ENCODE results near the gene SANBR. TPM values are rescaled to one million over a fixed set of nuclear protein-coding genes. Genes with fewer than 3 reads are reported as not detected.
"Not testable (repeated sequence)": the region's sequence is repeated elsewhere in the genome, so short reads cannot be mapped to it uniquely, and the experiment has no call there.

Gene SANBR
- total and polyA plus RNA-seq, 2 donors (not counting 3 experiments of a cell fraction or from before 2014, with no cell fraction given) = 5.7 to 22.9 TPM

GRCh38 chr2:61029533-61029932 is 36.1 kb upstream of the SANBR start:
- H3K9me1 ChIP-seq (replicated peaks; ENCODE audit: control insufficient read depth, extremely low read depth, insufficient read depth, low read length) = no peaks in the 10 kb centered on the region
- H3K9ac ChIP-seq (replicated peaks; ENCODE audit: extremely low read depth, insufficient read depth, low read length) = no peak overlapping the region
- H3K27me3 ChIP-seq (ENCODE audit: control insufficient read depth in 2 of 2, insufficient read depth in 2 of 2, low read length in 2 of 2) = no peaks in the 10 kb centered on the region
- no peaks in the 10 kb centered on the region for H3K4me1 ChIP-seq (ENCODE audit: control insufficient read depth, extremely low read depth, insufficient read depth, low read length)
- H2AFZ ChIP-seq (ENCODE audit: low read depth, low read length) = no peak overlapping the region
- H4K20me1 ChIP-seq (replicated peaks; ENCODE audit: control insufficient read depth, extremely low read depth, insufficient read depth, low read length) = no peaks in the 10 kb centered on the region
- H3K27ac ChIP-seq (ENCODE audit: insufficient read depth, low read depth, low read length) = no peak overlapping the region
- peaks cover 5 to 12% of the 10 kb centered on the region in 2 experiments for H3K36me3 ChIP-seq (ENCODE audit: control insufficient read depth in 2 of 2, extremely low read depth in 1 of 2, insufficient read depth in 2 of 2, low read length in 2 of 2)
- TF ChIP-seq FOS (IDR thresholded peaks at IDR 0.05; ENCODE audit: borderline replicate concordance, insufficient read depth, low read length) = no peak
- TF ChIP-seq CTCF (IDR thresholded peaks at IDR 0.05; ENCODE audit: extremely low read depth in 1 of 2, insufficient read depth in 1 of 2, low read depth in 1 of 2, low read length in 2 of 2) = no peak
- TF ChIP-seq POLR2AphosphoS5 (IDR thresholded peaks at IDR 0.05; ENCODE audit: insufficient read depth, low read depth, low read length) = no peak
- no peak for TF ChIP-seq POLR2A (IDR thresholded peaks at IDR 0.05; ENCODE audit: low read depth, low read length)
- no peak for TF ChIP-seq EZH2 (IDR thresholded peaks at IDR 0.05; ENCODE audit: borderline replicate concordance, low read depth, low read length, severe bottlenecking)
- no peak for TF ChIP-seq JUN (IDR thresholded peaks at IDR 0.05; ENCODE audit: borderline replicate concordance, insufficient read depth, insufficient read length, low read depth)
- no peak for TF ChIP-seq MAX (IDR thresholded peaks at IDR 0.05; ENCODE audit: insufficient read depth, insufficient read length)
- no peak for TF ChIP-seq GATA2 (IDR thresholded peaks at IDR 0.05; ENCODE audit: insufficient read depth, insufficient read length, low read depth, low read length)
- TF ChIP-seq MYC (IDR thresholded peaks at IDR 0.05; ENCODE audit: low read depth, low read length) = no peak
- no TSS peak for BruUV-seq (replicated peaks)
- ChIA-PET POLR2A (no interaction called here), CTCF (no interaction called here)
- peaks cover 8% of the 10 kb centered on the region for H3K79me2 ChIP-seq (ENCODE audit: control insufficient read depth, insufficient read depth, low read length)
- FAIRE-seq (no peak), DNase-seq (ENCODE audit: low read depth, low spot score) (no peak)
- intact Hi-C loops (cut with micrococcal nuclease) = no loop called here
- H3K9me3 ChIP-seq (replicated peaks; ENCODE audit: control insufficient read depth, insufficient read depth, low read length) = no peaks in the 10 kb centered on the region
- dilution Hi-C loops (cut with MboI; ENCODE audit: extremely low pct_ligation_motif_present, low sequenced_read_pairs) = no loop called here
- H3K4me3 ChIP-seq (replicated peaks in 1 of 3; ENCODE audit: insufficient read depth in 1 of 3, low read depth in 1 of 3, low read length in 3 of 3) = no peak overlapping the region
- no peak overlapping the region for H3K4me2 ChIP-seq (ENCODE audit: insufficient read depth, low read length)

GRCh38 chr2:61034592-61034991 is 31.1 kb upstream of the SANBR start:
- intact Hi-C loops (cut with micrococcal nuclease); H3K4me2 ChIP-seq (ENCODE audit: insufficient read depth, low read length); H3K4me1 ChIP-seq (ENCODE audit: control insufficient read depth, extremely low read depth, insufficient read depth, low read length); H2AFZ ChIP-seq (ENCODE audit: low read depth, low read length); BruUV-seq (replicated peaks); DNase-seq (ENCODE audit: low read depth, low spot score); H3K27ac ChIP-seq (ENCODE audit: insufficient read depth, low read depth, low read length); H3K4me3 ChIP-seq (replicated peaks in 1 of 3; ENCODE audit: insufficient read depth in 1 of 3, low read depth in 1 of 3, low read length in 3 of 3); H3K79me2 ChIP-seq (ENCODE audit: control insufficient read depth, insufficient read depth, low read length); dilution Hi-C loops (cut with MboI; ENCODE audit: extremely low pct_ligation_motif_present, low sequenced_read_pairs); H4K20me1 ChIP-seq (replicated peaks; ENCODE audit: control insufficient read depth, extremely low read depth, insufficient read depth, low read length); CTCF ChIA-PET; FAIRE-seq; H3K9ac ChIP-seq (replicated peaks; ENCODE audit: extremely low read depth, insufficient read depth, low read length); POLR2A ChIA-PET; H3K9me3 ChIP-seq (replicated peaks; ENCODE audit: control insufficient read depth, insufficient read depth, low read length); H3K9me1 ChIP-seq (replicated peaks; ENCODE audit: control insufficient read depth, extremely low read depth, insufficient read depth, low read length); H3K27me3 ChIP-seq (ENCODE audit: control insufficient read depth in 2 of 2, insufficient read depth in 2 of 2, low read length in 2 of 2): not testable (repeated sequence)
- H3K36me3 ChIP-seq (ENCODE audit: control insufficient read depth in 2 of 2, extremely low read depth in 1 of 2, insufficient read depth in 2 of 2, low read length in 2 of 2) = peaks cover 8 to 10% of the 10 kb centered on the region in 2 experiments

GRCh38 chr2:61036643-61037042 is 29.0 kb upstream of the SANBR start:
- H3K27ac ChIP-seq (ENCODE audit: insufficient read depth, low read depth, low read length); H3K27me3 ChIP-seq (ENCODE audit: control insufficient read depth in 2 of 2, insufficient read depth in 2 of 2, low read length in 2 of 2); intact Hi-C loops (cut with micrococcal nuclease); FAIRE-seq; H3K9me3 ChIP-seq (replicated peaks; ENCODE audit: control insufficient read depth, insufficient read depth, low read length); dilution Hi-C loops (cut with MboI; ENCODE audit: extremely low pct_ligation_motif_present, low sequenced_read_pairs); H2AFZ ChIP-seq (ENCODE audit: low read depth, low read length); H4K20me1 ChIP-seq (replicated peaks; ENCODE audit: control insufficient read depth, extremely low read depth, insufficient read depth, low read length); POLR2A ChIA-PET; H3K4me2 ChIP-seq (ENCODE audit: insufficient read depth, low read length); CTCF ChIA-PET; H3K36me3 ChIP-seq (ENCODE audit: control insufficient read depth in 2 of 2, extremely low read depth in 1 of 2, insufficient read depth in 2 of 2, low read length in 2 of 2); BruUV-seq (replicated peaks); DNase-seq (ENCODE audit: low read depth, low spot score); H3K9ac ChIP-seq (replicated peaks; ENCODE audit: extremely low read depth, insufficient read depth, low read length); H3K4me3 ChIP-seq (replicated peaks in 1 of 3; ENCODE audit: insufficient read depth in 1 of 3, low read depth in 1 of 3, low read length in 3 of 3); H3K9me1 ChIP-seq (replicated peaks; ENCODE audit: control insufficient read depth, extremely low read depth, insufficient read depth, low read length); H3K4me1 ChIP-seq (ENCODE audit: control insufficient read depth, extremely low read depth, insufficient read depth, low read length); H3K79me2 ChIP-seq (ENCODE audit: control insufficient read depth, insufficient read depth, low read length): not testable (repeated sequence)

Data from endothelial cell of umbilical vein (primary cell).